Fibroblast of pulmonary artery (primary cell): ENCODE results near the gene SHISA9.

Experiments used
- DNase-seq: peaks from one replicate; pipeline ENCODE4 v3.0.0-alpha.2; 2010; ENCODE audit warnings: low read depth
- H3K4me3 ChIP-seq: replicated peaks from 2 replicates; pipeline ENCODE4 v1.5.1; 2011; ENCODE audit warnings: low read depth, mild to moderate bottlenecking, control low read depth, low read length, moderate library complexity
- CTCF ChIP-seq: IDR thresholded peaks from 2 replicates; pipeline ENCODE4 v1.5.1; 2011; ENCODE audit warnings: mild to moderate bottlenecking, control low read depth, low read length, inconsistent platforms; ENCODE audit errors: missing control alignments

The SHISA9 gene

GRCh38 chr16:13269359-13269758, 368.0 kb downstream of the SHISA9 start:
- TF ChIP-seq CTCF: no peak
- H3K4me3 ChIP-seq: no peak overlapping the region
- DNase-seq: no peak

GRCh38 chr16:13269905-13270528, 368.6 kb downstream of the SHISA9 start:
- no peak overlapping the region for H3K4me3 ChIP-seq

GRCh38 chr16:13270602-13271001, 369.2 kb downstream of the SHISA9 start:
- no peak for TF ChIP-seq CTCF
- H3K4me3 ChIP-seq: no peak overlapping the region
- DNase-seq: no peak

More at GRCh38 chr16:13269905-13270528, 368.6 kb downstream of the SHISA9 start:
- no peak for TF ChIP-seq CTCF
- DNase-seq: no peak

GRCh38 chr16:13289515-13289914, 388.1 kb downstream of the SHISA9 start:
- no peak for TF ChIP-seq CTCF
- DNase-seq: no peak

More at GRCh38 chr16:13289515-13289914, 388.1 kb downstream of the SHISA9 start:
- no peak overlapping the region for H3K4me3 ChIP-seq
